ENCODE results near the gene BBS2. TPM values are rescaled to one million over a fixed set of nuclear protein-coding genes. Genes with fewer than 3 reads are reported as not detected.

Gene BBS2
- total RNA-seq, 1 donor from 2014 or later: 64.5 TPM

- Histone ChIP-seq H2AFZ (replicated peaks) (no peak overlapping the region), H3F3A (ENCODE audit: low read depth) (no peaks in the 10 kb centered on the region), H4K20me1 (ENCODE audit: low read depth) (peaks cover 68% of the 10 kb centered on the region), H3K79me2 (ENCODE audit: low read depth) (peaks cover 85% of the 10 kb centered on the region), H3K27me3 (no peaks in the 10 kb centered on the region), H3K4me1 (peaks cover 25% of the 10 kb centered on the region), H3K9me3 (ENCODE audit: low read depth) (no peaks in the 10 kb centered on the region), H3K4me3 (no peak overlapping the region), H3K27ac (no peak overlapping the region), H3K36me3 (peaks cover 22% of the 10 kb centered on the region), H3K9ac (no peak overlapping the region), H3K4me2 (peak overlapping the region; percentile 4)
- H3K4me3 Mint-ChIP-seq: no peak overlapping the region
- peaks cover 13% of the 10 kb centered on the region for H3K36me3 Mint-ChIP-seq
- H3K4me1 Mint-ChIP-seq: peaks cover 29% of the 10 kb centered on the region
- no peaks in the 10 kb centered on the region for H3K27me3 Mint-ChIP-seq (ENCODE audit: insufficient read depth, low read depth)
- TF ChIP-seq, protein P1, sequence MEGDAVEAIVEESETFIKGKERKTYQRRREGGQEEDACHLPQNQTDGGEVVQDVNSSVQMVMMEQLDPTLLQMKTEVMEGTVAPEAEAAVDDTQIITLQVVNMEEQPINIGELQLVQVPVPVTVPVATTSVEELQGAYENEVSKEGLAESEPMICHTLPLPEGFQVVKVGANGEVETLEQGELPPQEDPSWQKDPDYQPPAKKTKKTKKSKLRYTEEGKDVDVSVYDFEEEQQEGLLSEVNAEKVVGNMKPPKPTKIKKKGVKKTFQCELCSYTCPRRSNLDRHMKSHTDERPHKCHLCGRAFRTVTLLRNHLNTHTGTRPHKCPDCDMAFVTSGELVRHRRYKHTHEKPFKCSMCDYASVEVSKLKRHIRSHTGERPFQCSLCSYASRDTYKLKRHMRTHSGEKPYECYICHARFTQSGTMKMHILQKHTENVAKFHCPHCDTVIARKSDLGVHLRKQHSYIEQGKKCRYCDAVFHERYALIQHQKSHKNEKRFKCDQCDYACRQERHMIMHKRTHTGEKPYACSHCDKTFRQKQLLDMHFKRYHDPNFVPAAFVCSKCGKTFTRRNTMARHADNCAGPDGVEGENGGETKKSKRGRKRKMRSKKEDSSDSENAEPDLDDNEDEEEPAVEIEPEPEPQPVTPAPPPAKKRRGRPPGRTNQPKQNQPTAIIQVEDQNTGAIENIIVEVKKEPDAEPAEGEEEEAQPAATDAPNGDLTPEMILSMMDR (IDR thresholded peaks at IDR 0.05): no peak
- TF ChIP-seq EZH2 (IDR thresholded peaks at IDR 0.05): no peak
- no peak for TF ChIP-seq EZH2phosphoT487 (IDR thresholded peaks at IDR 0.05)
- no peak for DNase-seq (ENCODE audit: low spot score)
- no peak overlapping the region for H3K27ac Mint-ChIP-seq
- H3K9me3 Mint-ChIP-seq: no peaks in the 10 kb centered on the region
Observed at GRCh38 chr16:56448005-56448404, 71.8 kb downstream of the BBS2 start.

DNA sequence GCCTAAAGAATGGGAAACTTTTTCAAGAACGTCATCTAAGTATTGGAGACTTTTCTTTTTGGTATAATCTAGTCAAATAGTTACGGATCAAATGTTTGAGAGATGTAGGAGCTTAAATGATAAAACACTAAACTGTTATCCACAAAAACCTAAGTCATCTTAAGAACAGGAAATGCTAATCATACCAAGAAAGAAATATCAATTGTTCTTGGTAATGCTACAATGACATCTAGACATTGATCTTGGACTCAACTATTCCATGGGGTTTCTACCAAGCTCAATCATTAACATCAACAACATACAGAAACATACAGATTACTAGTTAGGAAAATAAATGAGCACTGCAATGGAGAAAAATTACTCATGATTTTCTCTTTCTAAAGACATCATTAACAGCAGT lies 72.5 kb downstream of the BBS2 start:
- TF ChIP-seq EZH2phosphoT487 (IDR thresholded peaks at IDR 0.05) (no peak), EZH2 (IDR thresholded peaks at IDR 0.05) (no peak)
- TF ChIP-seq, protein P1 (IDR thresholded peaks at IDR 0.05): no peak
- H3K4me2 ChIP-seq: no peak overlapping the region
- DNase-seq (ENCODE audit: low spot score): no peak
- H3K27me3 ChIP-seq: no peaks in the 10 kb centered on the region
- Mint-ChIP-seq H3K36me3 (peaks cover 18% of the 10 kb centered on the region), H3K27me3 (ENCODE audit: insufficient read depth, low read depth) (no peaks in the 10 kb centered on the region), H3K9me3 (no peaks in the 10 kb centered on the region), H3K27ac (no peak overlapping the region), H3K4me1 (peaks cover 22% of the 10 kb centered on the region), H3K4me3 (no peak overlapping the region)
- H3F3A ChIP-seq (ENCODE audit: low read depth): no peaks in the 10 kb centered on the region
- no peak overlapping the region for H2AFZ ChIP-seq (replicated peaks)
- H4K20me1 ChIP-seq (ENCODE audit: low read depth): peaks cover 61% of the 10 kb centered on the region
- peaks cover 27% of the 10 kb centered on the region for H3K36me3 ChIP-seq
- H3K4me1 ChIP-seq: peaks cover 19% of the 10 kb centered on the region
- no peaks in the 10 kb centered on the region for H3K9me3 ChIP-seq (ENCODE audit: low read depth)
- H3K4me3 ChIP-seq: no peak overlapping the region
- no peak overlapping the region for H3K27ac ChIP-seq
- H3K9ac ChIP-seq: no peak overlapping the region
- peaks cover 85% of the 10 kb centered on the region for H3K79me2 ChIP-seq (ENCODE audit: low read depth)

DNA sequence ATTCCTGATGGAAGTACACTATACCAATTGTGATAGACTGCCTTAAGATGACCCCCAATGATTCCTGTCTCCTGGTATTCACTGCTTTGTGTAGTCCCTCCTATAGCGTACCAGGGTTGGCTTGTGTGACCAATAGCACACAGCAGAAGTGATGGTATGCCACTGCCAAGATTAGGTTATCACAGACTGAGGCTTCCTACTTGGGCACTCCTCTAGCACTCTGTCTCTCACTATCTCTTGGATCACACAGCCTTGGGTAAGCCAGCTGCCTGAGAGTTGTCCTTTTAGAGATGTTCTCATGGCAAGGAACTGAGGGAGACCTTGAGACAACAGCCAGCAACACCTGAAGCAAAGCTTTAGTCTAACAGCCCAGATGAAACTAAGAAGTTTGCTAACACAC lies 81.8 kb downstream of the BBS2 start:
- Histone ChIP-seq H3K27ac (no peak overlapping the region), H2AFZ (replicated peaks) (no peak overlapping the region), H3K9ac (no peak overlapping the region), H3K4me3 (no peak overlapping the region), H3K9me3 (ENCODE audit: low read depth) (no peaks in the 10 kb centered on the region), H3K27me3 (no peaks in the 10 kb centered on the region), H3K4me1 (no peaks in the 10 kb centered on the region), H4K20me1 (ENCODE audit: low read depth) (peaks cover 23% of the 10 kb centered on the region), H3F3A (ENCODE audit: low read depth) (no peaks in the 10 kb centered on the region), H3K36me3 (peaks cover 16% of the 10 kb centered on the region), H3K4me2 (no peak overlapping the region), H3K79me2 (ENCODE audit: low read depth) (peaks cover 20% of the 10 kb centered on the region)
- H3K4me1 Mint-ChIP-seq: no peaks in the 10 kb centered on the region
- H3K9me3 Mint-ChIP-seq: no peaks in the 10 kb centered on the region
- no peak overlapping the region for H3K27ac Mint-ChIP-seq
- H3K4me3 Mint-ChIP-seq: no peak overlapping the region
- no peaks in the 10 kb centered on the region for H3K27me3 Mint-ChIP-seq (ENCODE audit: insufficient read depth, low read depth)
- no peak for DNase-seq (ENCODE audit: low spot score)
- no peak for TF ChIP-seq EZH2 (IDR thresholded peaks at IDR 0.05)
- TF ChIP-seq, protein P1 (IDR thresholded peaks at IDR 0.05): no peak
- H3K36me3 Mint-ChIP-seq: peaks cover 43% of the 10 kb centered on the region

All from neural progenitor cell (in vitro differentiated cells).